DOHH2 (cell line): ENCODE results near the gene SRMS.

Experiments
- H3F3A ChIP-seq: fragments of 200-600 bp; sonication (generic), shearing (Covaris generic); 2 replicates; pipeline ENCODE4 v1.6.0; 2016; ENCODE audit warnings: antibody characterized with exemption, mild to moderate bottlenecking; ENCODE audit not compliant: control insufficient read depth, insufficient read depth
- H3K27ac ChIP-seq: fragments of 200-600 bp; sonication (generic); 2 replicates; pipeline ENCODE4 v1.5.1; 2014; ENCODE audit warnings: low read depth, mild to moderate bottlenecking, low read length, moderate library complexity
- H3K27me3 ChIP-seq: fragments of 200-600 bp; sonication (generic); 2 replicates; pipeline ENCODE4 v1.6.1; 2014; ENCODE audit warnings: mild to moderate bottlenecking, low read length, mixed read lengths; ENCODE audit not compliant: control insufficient read depth
- H3K36me3 ChIP-seq: fragments of 200-600 bp; sonication (generic); 2 replicates; pipeline ENCODE4 v1.6.1; 2014; ENCODE audit warnings: mild to moderate bottlenecking, low read length, moderate library complexity, mixed read lengths; ENCODE audit not compliant: control insufficient read depth
- H3K4me1 ChIP-seq: fragments of 200-600 bp; sonication (generic); 2 replicates; pipeline ENCODE4 v1.6.1; 2014; ENCODE audit warnings: mild to moderate bottlenecking, low read length, mixed read lengths; ENCODE audit not compliant: control insufficient read depth
- H3K4me2 ChIP-seq: fragments of 200-600 bp; sonication (generic); 2 replicates; pipeline ENCODE4 v1.6.0; 2014; ENCODE audit warnings: mild to moderate bottlenecking, low read length, moderate library complexity
- H3K4me3 ChIP-seq: fragments of 200-600 bp; sonication (generic); 2 replicates; pipeline ENCODE4 v1.5.1; 2014; ENCODE audit warnings: mild to moderate bottlenecking, low read length, mixed read lengths
- H3K79me2 ChIP-seq: fragments of 200-600 bp; sonication (generic); 2 replicates; pipeline ENCODE4 v1.6.1; 2014; ENCODE audit warnings: mild to moderate bottlenecking, low read length, mixed read lengths; ENCODE audit not compliant: control insufficient read depth
- H3K9me2 ChIP-seq: fragments of 200-600 bp; sonication (generic); replicated peaks from 2 replicates; pipeline ENCODE4 v1.6.1; 2014; ENCODE audit warnings: mild to moderate bottlenecking, low read length, mixed read lengths; ENCODE audit not compliant: control insufficient read depth
- H3K9me3 ChIP-seq: fragments of 200-600 bp; sonication (generic); 2 replicates; pipeline ENCODE4 v1.6.1; 2014; ENCODE audit warnings: antibody characterized with exemption, low read length, mixed read lengths; ENCODE audit not compliant: control insufficient read depth, insufficient read depth
- H4K20me1 ChIP-seq: fragments of 200-600 bp; sonication (generic); 2 replicates; pipeline ENCODE4 v1.6.0; 2014; ENCODE audit warnings: low read depth, mild to moderate bottlenecking, antibody characterized with exemption, low read length, moderate library complexity; ENCODE audit not compliant: control insufficient read depth, insufficient read depth
- EZH2phosphoT487 ChIP-seq: fragments of 200-600 bp; sonication (generic); IDR thresholded peaks from 2 replicates; pipeline ENCODE4 v1.6.1; 2017; ENCODE audit warnings: borderline replicate concordance, mild to moderate bottlenecking, antibody characterized with exemption, low read length, moderate library complexity, mixed read lengths
- TF ChIP-seq, protein P1 (sequence below): fragments of 200-600 bp; sonication (generic); IDR thresholded peaks from one replicate; pipeline ENCODE4 v1.5.1; 2014; ENCODE audit warnings: antibody characterized with exemption, mild to moderate bottlenecking, low read depth, low read length; ENCODE audit not compliant: poor library complexity, severe bottlenecking

Gene SRMS

DNA sequence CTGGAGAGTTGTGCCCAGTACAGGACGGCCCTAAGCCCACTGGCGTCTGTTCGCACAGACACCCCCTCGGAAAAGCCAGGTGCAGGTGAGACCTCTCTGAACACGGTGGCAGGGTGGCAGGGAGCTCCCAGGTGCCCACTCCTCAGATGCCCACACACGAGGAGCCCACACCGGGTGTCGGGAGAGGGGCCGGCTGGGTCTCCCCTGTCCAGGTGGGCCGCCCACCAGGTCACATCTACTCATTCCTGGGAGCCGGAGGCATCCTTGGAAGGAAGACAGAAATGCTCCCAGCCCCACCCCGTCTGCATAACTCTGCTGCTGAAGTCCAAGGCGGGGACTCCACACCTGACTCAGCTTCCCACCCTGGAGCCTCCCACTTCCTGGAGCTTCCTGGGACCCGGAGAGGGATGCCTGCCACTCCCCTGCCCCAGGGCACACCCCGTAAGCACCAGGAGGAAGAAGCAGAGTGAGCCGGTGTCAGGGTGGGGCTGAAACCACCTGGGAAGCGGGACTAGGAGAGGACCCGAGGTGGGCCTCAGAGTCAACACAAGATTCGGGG is 2.5 kb downstream of the SRMS start:
- TF ChIP-seq EZH2phosphoT487, result no peak
- TF ChIP-seq, protein P1, sequence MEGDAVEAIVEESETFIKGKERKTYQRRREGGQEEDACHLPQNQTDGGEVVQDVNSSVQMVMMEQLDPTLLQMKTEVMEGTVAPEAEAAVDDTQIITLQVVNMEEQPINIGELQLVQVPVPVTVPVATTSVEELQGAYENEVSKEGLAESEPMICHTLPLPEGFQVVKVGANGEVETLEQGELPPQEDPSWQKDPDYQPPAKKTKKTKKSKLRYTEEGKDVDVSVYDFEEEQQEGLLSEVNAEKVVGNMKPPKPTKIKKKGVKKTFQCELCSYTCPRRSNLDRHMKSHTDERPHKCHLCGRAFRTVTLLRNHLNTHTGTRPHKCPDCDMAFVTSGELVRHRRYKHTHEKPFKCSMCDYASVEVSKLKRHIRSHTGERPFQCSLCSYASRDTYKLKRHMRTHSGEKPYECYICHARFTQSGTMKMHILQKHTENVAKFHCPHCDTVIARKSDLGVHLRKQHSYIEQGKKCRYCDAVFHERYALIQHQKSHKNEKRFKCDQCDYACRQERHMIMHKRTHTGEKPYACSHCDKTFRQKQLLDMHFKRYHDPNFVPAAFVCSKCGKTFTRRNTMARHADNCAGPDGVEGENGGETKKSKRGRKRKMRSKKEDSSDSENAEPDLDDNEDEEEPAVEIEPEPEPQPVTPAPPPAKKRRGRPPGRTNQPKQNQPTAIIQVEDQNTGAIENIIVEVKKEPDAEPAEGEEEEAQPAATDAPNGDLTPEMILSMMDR, result no peak
- H4K20me1 ChIP-seq, result peaks cover 4% of the 10 kb centered on the region; the same call in 1 of the 2 replicates
- no peaks in the 10 kb centered on the region for H3K36me3 ChIP-seq
- H3F3A ChIP-seq, result no peaks in the 10 kb centered on the region
- no peak overlapping the region for H3K27ac ChIP-seq
- no peaks in the 10 kb centered on the region for H3K79me2 ChIP-seq
- H3K4me1 ChIP-seq, result peaks cover 11% of the 10 kb centered on the region
- peaks cover 51% of the 10 kb centered on the region for H3K27me3 ChIP-seq
- no peaks in the 10 kb centered on the region for H3K9me3 ChIP-seq
- H3K4me2 ChIP-seq, result no peak overlapping the region
- H3K9me2 ChIP-seq, result no peaks in the 10 kb centered on the region
- no peak overlapping the region for H3K4me3 ChIP-seq

DNA sequence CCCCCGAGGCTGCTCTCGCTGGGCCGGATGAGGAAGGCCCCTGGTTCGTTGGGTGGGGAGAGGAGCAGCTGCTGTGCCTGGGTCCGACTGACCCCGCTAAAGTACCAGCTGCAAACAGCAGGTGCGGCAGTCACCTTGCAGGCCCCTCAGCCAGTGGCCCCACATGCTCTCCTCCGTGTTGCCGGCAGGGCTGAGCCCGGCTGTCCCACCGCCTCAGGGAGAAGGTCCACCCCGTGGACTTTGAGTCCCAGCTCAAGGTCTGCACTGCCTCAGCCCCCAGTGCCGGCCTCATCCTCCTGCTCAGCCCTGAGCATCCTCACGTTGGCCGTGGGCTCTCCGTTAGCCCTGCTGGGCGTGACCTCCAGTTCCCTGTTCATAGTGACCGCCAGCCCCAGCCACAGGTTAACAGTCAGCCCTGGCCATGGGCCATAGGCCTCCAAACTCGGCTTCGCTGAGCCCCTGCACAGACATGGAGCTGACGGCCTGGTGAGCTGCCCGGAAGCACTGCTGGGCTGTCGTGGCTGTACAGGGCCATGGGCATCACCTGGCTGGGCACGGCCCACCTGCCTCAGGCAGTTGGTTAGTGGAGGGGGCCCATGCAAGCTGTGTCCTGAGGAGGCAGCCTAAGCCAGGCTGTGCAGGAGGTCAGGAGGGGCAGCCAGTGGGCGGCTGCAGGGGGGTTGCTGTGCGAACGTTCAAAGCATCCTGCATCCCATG is 3.1 kb downstream of the SRMS start:
- TF ChIP-seq, protein P1, result no peak
- no peak for TF ChIP-seq EZH2phosphoT487
- Histone ChIP-seq H3K36me3 (no peaks in the 10 kb centered on the region), H3K4me1 (peaks cover 11% of the 10 kb centered on the region), H3K4me2 (no peak overlapping the region), H3K27ac (no peak overlapping the region), H3F3A (no peaks in the 10 kb centered on the region), H3K27me3 (peaks cover 45% of the 10 kb centered on the region), H4K20me1 (peaks cover 4% of the 10 kb centered on the region; the same call in 1 of the 2 replicates), H3K9me2 (no peaks in the 10 kb centered on the region), H3K79me2 (no peaks in the 10 kb centered on the region), H3K4me3 (no peak overlapping the region), H3K9me3 (no peaks in the 10 kb centered on the region)

DNA sequence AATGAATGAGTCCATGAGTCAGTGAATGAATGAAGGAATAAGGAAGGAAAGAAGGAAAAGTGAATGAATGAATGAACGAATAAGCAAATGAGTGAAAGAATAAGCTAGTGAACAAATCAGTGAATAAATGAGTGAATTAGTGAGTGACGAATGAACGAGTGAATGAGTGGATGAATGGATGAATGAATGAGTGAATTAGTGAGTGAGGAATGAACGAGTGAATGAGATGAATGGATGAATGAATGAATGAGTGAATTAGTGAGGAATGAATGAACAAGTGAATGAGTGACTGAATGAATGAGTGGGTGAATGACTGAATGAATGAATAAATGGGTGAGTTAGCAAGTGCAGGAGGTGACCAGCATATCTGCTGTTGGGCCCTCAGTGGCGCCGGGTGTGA is 3.8 kb downstream of the SRMS start:
- Histone ChIP-seq H4K20me1 (peaks cover 4% of the 10 kb centered on the region; the same call in 1 of the 2 replicates), H3K27ac (no peak overlapping the region), H3K4me3 (no peak overlapping the region), H3K79me2 (no peaks in the 10 kb centered on the region), H3K27me3 (peaks cover 42% of the 10 kb centered on the region), H3K36me3 (no peaks in the 10 kb centered on the region), H3K4me1 (peaks cover 13% of the 10 kb centered on the region), H3F3A (no peaks in the 10 kb centered on the region), H3K9me2 (no peaks in the 10 kb centered on the region), H3K9me3 (no peaks in the 10 kb centered on the region), H3K4me2 (no peak overlapping the region)
- TF ChIP-seq EZH2phosphoT487, result no peak
- TF ChIP-seq, protein P1, result no peak
